Glomerular visceral epithelial cell (primary cell): ENCODE measurements around the gene RGS10.
A peak's percentile ranks its signal among the peaks of the same experiment; 100 is the strongest.

Experiments
- DNase-seq: peaks from one replicate; pipeline ENCODE4 v3.0.0-alpha.2; 2016; ENCODE audit errors: extremely low spot score

RGS10 gene

GRCh38 chr10:119497243-119497642, 45.3 kb downstream of the RGS10 start:
- no peak for DNase-seq

- DNase-seq = peak; percentile 67
These were observed 46.2 kb downstream of the RGS10 start for GRCh38 chr10:119496273-119496672.

- DNase-seq = no peak
These were observed 47.0 kb downstream of the RGS10 start for GRCh38 chr10:119495545-119495944.

GRCh38 chr10:119495021-119495505, 47.5 kb downstream of the RGS10 start:
- DNase-seq = no peak

- DNase-seq = no peak
These were observed 48.1 kb downstream of the RGS10 start for GRCh38 chr10:119494236-119495020.

- DNase-seq = no peak
These were observed 49.4 kb downstream of the RGS10 start for GRCh38 chr10:119493155-119493554.

GRCh38 chr10:119491966-119492757, 50.4 kb downstream of the RGS10 start:
- no peak for DNase-seq

- DNase-seq = no peak
These were observed 52.6 kb downstream of the RGS10 start for GRCh38 chr10:119489991-119490326.

GRCh38 chr10:119488675-119489074, 53.8 kb downstream of the RGS10 start:
- no peak for DNase-seq

GRCh38 chr10:119483839-119484238, 58.7 kb downstream of the RGS10 start:
- DNase-seq = no peak

- no peak for DNase-seq
These were observed 59.5 kb downstream of the RGS10 start for GRCh38 chr10:119483001-119483400.

GRCh38 chr10:119481781-119482426, 60.6 kb downstream of the RGS10 start:
- DNase-seq = no peak

- DNase-seq = no peak
These were observed 61.9 kb downstream of the RGS10 start for GRCh38 chr10:119480667-119481066.

- DNase-seq = no peak
These were observed 63.0 kb downstream of the RGS10 start for GRCh38 chr10:119479532-119479931.

GRCh38 chr10:119478811-119479341, 63.6 kb downstream of the RGS10 start:
- no peak for DNase-seq

- no peak for DNase-seq
These were observed 64.3 kb downstream of the RGS10 start for GRCh38 chr10:119478111-119478802.

GRCh38 chr10:119477444-119477843, 65.1 kb downstream of the RGS10 start:
- DNase-seq = no peak

- no peak for DNase-seq
These were observed 67.9 kb downstream of the RGS10 start for GRCh38 chr10:119474606-119475005.

- DNase-seq = no peak
These were observed 68.7 kb downstream of the RGS10 start for GRCh38 chr10:119473771-119474170.

GRCh38 chr10:119470920-119471702, 71.4 kb downstream of the RGS10 start:
- DNase-seq = no peak

GRCh38 chr10:119469846-119470245, 72.7 kb downstream of the RGS10 start:
- DNase-seq = no peak
